Upper lobe of left lung (tissue), 6 donors: ENCODE data around the gene FALEC. TPM values are rescaled to one million over a fixed set of nuclear protein-coding genes. Genes with fewer than 3 reads are reported as not detected.
"Not testable (repeated sequence)": the region's sequence is repeated elsewhere in the genome, so short reads cannot be mapped to it uniquely, and the experiment has no call there.

ENCODE experiments used
- ATAC-seq, 2 donors: fragments of 200-7000 bp; cut with Tn5 transposase; one replicate each; pipeline ENCODE4 v1.9.1; 2022; ENCODE audit warnings: mild to moderate bottlenecking in 2 of 2, moderate library complexity in 2 of 2; ENCODE audit not compliant: low FRiP score in 2 of 2
- DNase-seq, 2 donors: peaks; one replicate each; pipeline ENCODE4 v3.0.0-alpha.2; 2019 to 2020
- H3K27ac ChIP-seq, 4 donors: fragments of 200-600 bp; sonication (generic); one replicate each; pipeline ENCODE4 v1.5.1; 2016 to 2019
- H3K27me3 ChIP-seq, 4 donors: fragments of 200-600 bp; sonication (generic); one replicate each; pipeline ENCODE4 v1.5.1; 2017 to 2019
- H3K36me3 ChIP-seq, 4 donors: fragments of 200-600 bp; sonication (generic); one replicate each; pipeline ENCODE4 v1.5.1; 2016 to 2019
- H3K4me1 ChIP-seq, 4 donors: fragments of 200-600 bp; sonication (generic); one replicate each; pipeline ENCODE4 v1.5.1; 2018 to 2019
- H3K4me3 ChIP-seq, 4 donors: fragments of 200-600 bp; sonication (generic); one replicate each; pipeline ENCODE4 v1.5.1; 2017 to 2019; ENCODE audit warnings: mild to moderate bottlenecking in 2 of 4, moderate library complexity in 1 of 4
- H3K9me3 ChIP-seq, 4 donors: fragments of 200-600 bp; sonication (generic); one replicate each; pipeline ENCODE4 v1.5.1; 2018 to 2019
- CTCF ChIP-seq, 6 experiments: fragments of 450-650 bp in 4 of 6; fragments of 200-600 bp in 2 of 6; sonication (generic) in 2 of 6; IDR thresholded peaks; one replicate each; pipeline ENCODE4 v1.5.1; 2016 to 2019; ENCODE audit warnings: antibody characterized with exemption in 6 of 6
- EP300 ChIP-seq, 4 donors: sonication (generic); formaldehyde crosslinking; IDR thresholded peaks; one replicate each; pipeline ENCODE4 v1.5.1; 2017; ENCODE audit warnings: antibody characterized with exemption in 4 of 4, control low read depth in 2 of 4
- POLR2A ChIP-seq, 4 donors: fragments of 450-650 bp; IDR thresholded peaks; one replicate each; pipeline ENCODE4 v1.5.1; 2016 to 2017; ENCODE audit warnings: antibody characterized with exemption in 4 of 4, mild to moderate bottlenecking in 2 of 4
- POLR2AphosphoS5 ChIP-seq, 2 donors: sonication (generic); formaldehyde crosslinking; IDR thresholded peaks; one replicate each; pipeline ENCODE4 v1.5.1; 2017; ENCODE audit warnings: antibody characterized with exemption in 2 of 2
- WGBS, 2 donors: methylation state at CpG; one replicate each; pipeline ENCODE4 v1.1.5; 2017 to 2018; 5-methylcytosine and 5-hydroxymethylcytosine counted together
- total RNA-seq, 6 donors: library from RNA; depleted of rRNA in 4 of 6; stranded (reverse); fragments of >200 nt in 4 of 6; gene quantifications; one replicate each; pipeline versions ENCODE4 v1.1.0 to v1.2.1, GENCODE V29; 2016 to 2021
- donor health status: DM: no; HTN: no; CAD: no; lungs with moderate emphysema.
- donor health status: DM: no; HTN: yes; CAD: no; lungs with severe emphysema.

Gene FALEC
- total RNA-seq, 6 donors from 2014 or later = 4.2 TPM; not detected in 5

DNA sequence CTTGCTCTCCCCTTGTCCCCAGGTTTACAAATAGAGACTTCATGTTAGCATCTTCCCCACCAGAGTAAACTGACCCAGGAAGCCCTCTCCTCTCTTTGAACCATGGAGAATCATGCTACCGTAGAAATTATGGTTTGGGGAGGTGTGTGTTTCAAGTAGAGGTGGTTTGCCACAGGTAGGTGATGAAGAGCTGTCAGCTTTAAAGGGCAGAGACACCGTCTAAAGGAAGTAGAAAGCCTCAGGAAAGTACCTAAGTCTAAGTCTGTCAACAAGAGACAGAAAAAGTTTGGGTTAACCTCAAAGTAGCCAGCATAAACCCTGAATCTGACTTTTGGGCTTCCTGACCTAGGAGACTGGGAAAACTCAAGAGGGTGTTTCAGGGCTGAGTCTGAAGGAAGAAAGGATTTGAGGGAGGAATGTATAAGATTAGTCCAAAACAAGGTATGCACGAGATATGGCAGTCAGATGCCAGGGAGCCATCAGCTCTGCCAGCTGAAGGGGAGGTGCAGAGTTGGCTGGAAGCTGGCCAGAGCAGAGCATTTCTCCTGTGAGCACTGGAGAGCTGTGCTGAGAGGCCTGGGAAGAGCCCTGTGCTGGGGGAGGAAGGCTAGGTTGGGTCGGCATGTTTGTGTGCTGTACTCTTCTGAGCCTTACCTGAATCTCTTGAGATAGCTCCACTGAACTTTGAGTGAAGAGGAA is 47.9 kb downstream of the FALEC start:
- Histone ChIP-seq H3K27ac (peak overlapping the region; percentile 98 to 100 (median 100)), H3K36me3 (peaks cover 0 to 3% (median 0%) of the 10 kb centered on the region in 4 donors), H3K9me3 (no peaks in the 10 kb centered on the region), H3K4me1 (peaks cover 82 to 94% (median 88%) of the 10 kb centered on the region in 4 donors), H3K27me3 (no peaks in the 10 kb centered on the region), H3K4me3 (peak overlapping the region in 2 of 4 donors; percentile 7 to 53)
- ATAC-seq (no peak), DNase-seq (peak in 1 of 2 donors; percentile 89)
- TF ChIP-seq CTCF (IDR thresholded peaks at IDR 0.05) (no peak), POLR2AphosphoS5 (IDR thresholded peaks at IDR 0.05) (no peak), EP300 (IDR thresholded peaks at IDR 0.05) (peak in 1 of 4 donors; percentile 10), POLR2A (IDR thresholded peaks at IDR 0.05) (peak in 2 of 4 donors; percentile 4 to 42)
- 14 to 26% methylated on average over 4 of the region's 4 CpGs for WGBS, 2 donors

GRCh38 chr1:150564051-150564991 is 48.8 kb downstream of the FALEC start:
- H3K36me3 ChIP-seq = no peaks in the 10 kb centered on the region
- peak overlapping the region; percentile 98 to 100 (median 100) for H3K27ac ChIP-seq
- peaks cover 82 to 94% (median 88%) of the 10 kb centered on the region in 4 donors for H3K4me1 ChIP-seq
- no peaks in the 10 kb centered on the region for H3K27me3 ChIP-seq
- no peaks in the 10 kb centered on the region for H3K9me3 ChIP-seq
- peak overlapping the region in 2 of 4 donors; percentile 7 to 53 for H3K4me3 ChIP-seq
- DNase-seq (no peak), ATAC-seq (no peak)
- WGBS, 2 donors = 60 to 66% methylated on average over 5 of the region's 5 CpGs
- TF ChIP-seq POLR2A (IDR thresholded peaks at IDR 0.05) = no peak
- TF ChIP-seq CTCF (IDR thresholded peaks at IDR 0.05) = no peak
- TF ChIP-seq POLR2AphosphoS5 (IDR thresholded peaks at IDR 0.05) = no peak
- TF ChIP-seq EP300 (IDR thresholded peaks at IDR 0.05) = no peak

DNA sequence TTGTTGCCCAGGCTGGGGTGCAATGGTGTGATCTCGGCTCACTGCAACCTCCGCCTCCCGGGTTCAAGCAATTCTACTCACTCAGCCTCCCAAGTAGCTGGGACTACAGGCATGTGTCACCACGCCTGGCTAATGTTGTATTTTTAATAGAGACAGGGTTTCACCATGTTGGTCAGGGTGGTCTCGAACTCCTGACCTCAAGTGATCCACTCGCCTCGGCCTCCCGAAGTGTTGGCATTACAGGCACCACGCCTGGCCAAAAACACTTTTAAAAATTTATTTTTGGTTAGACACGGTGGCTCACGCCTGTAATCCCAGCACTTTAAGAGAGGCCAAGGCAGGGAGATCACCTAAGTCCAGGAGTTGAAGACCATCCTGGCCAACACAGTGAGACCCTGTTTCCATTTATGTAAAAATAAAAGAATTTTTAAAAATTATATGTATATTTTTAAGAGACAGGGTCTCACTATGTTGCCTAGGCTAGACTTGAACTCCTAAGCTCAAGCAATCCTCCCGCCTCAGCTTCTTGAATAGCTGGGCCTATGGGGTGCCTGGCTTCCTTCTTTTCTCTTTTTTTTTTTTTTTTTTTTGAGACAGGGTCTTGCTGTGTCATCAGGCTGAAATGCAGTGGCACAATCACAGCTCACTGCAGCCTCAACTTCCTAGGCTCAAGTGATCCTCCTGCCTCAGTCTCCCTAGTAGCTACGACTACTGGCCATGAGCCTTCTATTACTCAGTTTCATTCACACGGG is 49.9 kb downstream of the FALEC start:
- Histone ChIP-seq H3K4me1 (peaks cover 82 to 94% (median 88%) of the 10 kb centered on the region in 4 donors), H3K27ac (peak overlapping the region; percentile 98 to 100 (median 100))
- H3K36me3 ChIP-seq, H3K9me3 ChIP-seq, DNase-seq, H3K4me3 ChIP-seq, ATAC-seq, H3K27me3 ChIP-seq: not testable (repeated sequence)
- 73 to 78% methylated on average over 14 of the region's 14 CpGs for WGBS, 2 donors

DNA sequence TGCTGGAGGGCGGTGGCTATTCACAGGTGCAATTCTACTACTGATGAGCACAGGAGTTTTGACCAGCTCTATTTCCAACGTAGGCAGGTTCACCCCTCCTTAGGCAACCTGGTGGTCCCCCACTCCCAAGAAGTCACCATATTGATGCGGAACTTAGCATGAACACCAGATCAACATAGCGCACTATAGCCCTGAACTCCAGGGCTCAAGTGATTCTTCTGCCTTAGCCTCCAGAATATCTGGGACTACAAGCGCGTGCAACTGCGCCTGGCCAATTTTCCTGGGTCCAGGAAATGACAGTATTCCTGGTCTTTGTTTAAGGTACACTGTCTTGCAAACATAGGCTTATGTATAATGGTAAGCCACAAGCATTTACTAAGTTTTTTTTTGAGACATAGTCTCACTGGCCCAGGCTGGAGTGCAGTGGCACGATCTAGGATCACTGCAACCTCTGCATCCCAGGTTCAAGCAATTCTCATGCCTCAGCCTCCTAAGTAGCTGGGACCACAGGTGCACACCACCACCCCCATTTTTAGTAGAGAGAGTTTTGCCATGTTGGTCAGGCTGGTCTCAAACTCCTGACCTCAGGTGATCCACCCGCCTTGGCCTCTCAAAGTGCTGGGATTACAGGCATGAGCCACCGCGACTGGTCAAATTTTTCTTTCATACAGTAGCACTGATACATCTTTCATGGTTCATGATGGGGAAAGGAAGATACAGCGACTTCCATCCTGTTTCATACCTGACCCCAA is 51.2 kb downstream of the FALEC start:
- peaks cover 92 to 100% (median 96%) of the 10 kb centered on the region in 4 donors for H3K4me1 ChIP-seq
- H3K27me3 ChIP-seq = no peaks in the 10 kb centered on the region
- 68 to 72% methylated on average over 8 to 12 of the region's 12 CpGs for WGBS, 2 donors
- H3K4me3 ChIP-seq = peak overlapping the region in 2 of 4 donors; percentile 39 to 47
- no peak for DNase-seq
- peaks cover 0 to 19% (median 8%) of the 10 kb centered on the region in 4 donors for H3K36me3 ChIP-seq
- H3K9me3 ChIP-seq = no peaks in the 10 kb centered on the region
- peak in 1 of 4 donors; percentile 8 for TF ChIP-seq POLR2A (IDR thresholded peaks at IDR 0.05)
- TF ChIP-seq EP300 (IDR thresholded peaks at IDR 0.05) = peak in 2 of 4 donors; percentile 36 to 58
- TF ChIP-seq CTCF (IDR thresholded peaks at IDR 0.05) = no peak
- peak in 1 of 2 donors; percentile 36 for TF ChIP-seq POLR2AphosphoS5 (IDR thresholded peaks at IDR 0.05)
- no peak for ATAC-seq
- H3K27ac ChIP-seq = peak overlapping the region; percentile 98 to 100 (median 100)
